Dermis blood vessel endothelial cell (primary cell): Measurements from ENCODE around the gene TMEM222. TPM values are rescaled to one million over a fixed set of nuclear protein-coding genes. Genes with fewer than 3 reads are reported as not detected.

ENCODE experiments used
- DNase-seq: peaks from one replicate; pipeline ENCODE4 v3.0.0; 2010
- total RNA-seq: library from RNA; depleted of rRNA; stranded (reverse); fragments of >200 nt; gene quantifications from 2 replicates; pipeline ENCODE4 v1.2.3, GENCODE V29; 2014

TMEM222 gene
- total RNA-seq, 1 donor from 2014 or later: 23.3 TPM

GRCh38 chr1:27306892-27307761, 14.8 kb upstream of the TMEM222 start:
- no peak for DNase-seq

- no peak for DNase-seq
Measured at GRCh38 chr1:27307874-27308598, 13.9 kb upstream of the TMEM222 start.

GRCh38 chr1:27314169-27314568, 7.8 kb upstream of the TMEM222 start:
- DNase-seq: no peak

GRCh38 chr1:27314737-27315136, 7.2 kb upstream of the TMEM222 start:
- no peak for DNase-seq

- DNase-seq: no peak
Measured at GRCh38 chr1:27316860-27317259, 5.1 kb upstream of the TMEM222 start.

- DNase-seq: no peak
Measured at GRCh38 chr1:27318136-27318535, 3.8 kb upstream of the TMEM222 start.

- no peak for DNase-seq
Measured at GRCh38 chr1:27318596-27318995, 3.4 kb upstream of the TMEM222 start.

GRCh38 chr1:27322569-27323240, 742 bp downstream of the TMEM222 start:
- no peak for DNase-seq

GRCh38 chr1:27325286-27325685, 3.3 kb downstream of the TMEM222 start:
- no peak for DNase-seq

GRCh38 chr1:27327964-27328363, 6.0 kb downstream of the TMEM222 start:
- DNase-seq: no peak

- DNase-seq: no peak
Measured at GRCh38 chr1:27330786-27331185, 8.8 kb downstream of the TMEM222 start.

- DNase-seq: no peak
Measured at GRCh38 chr1:27331426-27331825, 9.5 kb downstream of the TMEM222 start.

- DNase-seq: no peak
Measured at GRCh38 chr1:27331922-27332321, 10.0 kb downstream of the TMEM222 start.

- peak; percentile 67 for DNase-seq
Measured at GRCh38 chr1:27332536-27333281, 10.7 kb downstream of the TMEM222 start.

GRCh38 chr1:27333717-27334279, 11.8 kb downstream of the TMEM222 start:
- no peak for DNase-seq

- DNase-seq: no peak
Measured at GRCh38 chr1:27335506-27336422, 13.8 kb downstream of the TMEM222 start.

GRCh38 chr1:27336756-27337155, 14.8 kb downstream of the TMEM222 start:
- no peak for DNase-seq

GRCh38 chr1:27338751-27339150, 16.8 kb downstream of the TMEM222 start:
- no peak for DNase-seq

GRCh38 chr1:27339213-27339612, 17.2 kb downstream of the TMEM222 start:
- no peak for DNase-seq

- DNase-seq: peak; percentile 56
Measured at GRCh38 chr1:27341525-27342252, 19.7 kb downstream of the TMEM222 start, which contains the start of gene SYTL1. SYTL1 (plus strand) TSS chr1:27342022; CDS start chr1:27345335, 3,313 bp downstream.
